Cardiac septum (tissue), 1 donor: ENCODE data around the gene KPNA6. TPM values are rescaled to one million over a fixed set of nuclear protein-coding genes. Genes with fewer than 3 reads are reported as not detected.
A peak's percentile ranks its signal among the peaks of the same experiment; 100 is the strongest.
"Not testable (repeated sequence)": the region's sequence is repeated elsewhere in the genome, so short reads cannot be mapped to it uniquely, and the experiment has no call there.

ENCODE experiments used
- DNase-seq: peaks from one replicate; pipeline ENCODE4 v3.0.0-alpha.2; 2020; ENCODE audit warnings: low spot score
- intact Hi-C: fragments of 100-400 bp; cut with DNase I; formaldehyde crosslinking; loops from one replicate; pipeline ENCODE4 v1.14.0; 2022
- total RNA-seq: library from RNA; stranded (reverse); fragmentation: NEBNext Ultra II Directional; extraction: Animal tissue kit (Norgen Biotek cat#: 25700); gene quantifications from one replicate; pipeline ENCODE4 v1.2.1, GENCODE V29; 2021
- donor health status: DM: no; HTN: no; CAD: no.

Gene KPNA6
- total RNA-seq, 1 donor from 2014 or later: 81.4 TPM

DNA sequence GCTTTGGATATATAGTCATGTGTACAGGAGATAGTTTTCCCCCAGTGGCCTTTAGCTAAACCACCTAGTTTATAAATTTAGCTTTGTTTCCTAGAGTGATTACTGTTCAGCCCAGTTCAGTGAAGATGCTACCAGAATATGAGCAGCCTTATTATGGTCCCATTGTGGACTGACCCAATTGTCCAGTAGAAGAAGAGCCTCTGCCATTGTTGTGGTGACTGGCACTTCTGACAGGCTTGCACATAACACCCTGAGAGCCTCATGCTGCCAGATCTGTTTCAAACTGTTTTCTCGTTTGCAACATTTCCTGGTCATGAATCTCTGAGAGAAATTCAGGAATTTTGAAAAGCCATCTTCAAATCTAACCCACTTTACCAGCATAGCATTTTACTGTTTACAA, 20.6 kb downstream of the KPNA6 start:
- DNase-seq: no peak
- intact Hi-C loops: no loop called here

DNA sequence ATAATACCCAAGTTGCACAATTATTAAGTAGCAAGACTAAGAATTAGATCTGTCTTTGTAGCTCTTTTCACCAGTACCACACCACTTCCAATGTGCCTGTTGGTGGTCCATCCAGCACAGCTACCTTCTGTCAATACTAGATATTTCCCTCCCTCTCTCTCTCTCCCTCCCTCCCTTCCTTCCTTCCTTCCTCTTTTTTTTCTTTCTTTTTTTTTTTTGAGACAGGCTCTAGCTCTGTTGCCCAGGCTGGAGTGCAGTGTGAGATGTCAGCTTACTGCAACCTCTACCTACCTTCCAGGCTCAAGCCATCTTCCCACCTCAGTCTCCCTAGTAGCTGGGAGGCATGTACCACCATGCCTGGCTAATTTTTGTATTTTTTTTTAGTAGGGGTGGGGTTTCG, 21.1 kb downstream of the KPNA6 start:
- intact Hi-C loops: no loop called here
- DNase-seq: no peak

DNA sequence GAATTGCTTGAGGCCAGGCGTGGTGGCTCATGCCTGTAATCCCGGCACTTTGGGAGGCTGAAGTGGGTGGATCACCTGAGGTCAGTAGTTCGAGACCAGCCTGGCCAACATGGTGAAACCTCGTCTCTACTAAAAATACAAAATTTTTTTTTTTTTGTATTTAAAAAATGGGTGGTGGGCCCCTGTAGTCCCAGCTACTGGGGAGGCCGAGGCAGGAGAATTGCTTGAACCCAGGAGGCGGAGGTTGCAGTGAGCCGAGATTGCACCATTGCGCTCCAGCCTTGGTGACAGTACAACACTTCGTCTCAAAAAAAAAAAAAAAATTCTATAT, 26.1 kb downstream of the KPNA6 start:
- DNase-seq, intact Hi-C loops: not testable (repeated sequence)

DNA sequence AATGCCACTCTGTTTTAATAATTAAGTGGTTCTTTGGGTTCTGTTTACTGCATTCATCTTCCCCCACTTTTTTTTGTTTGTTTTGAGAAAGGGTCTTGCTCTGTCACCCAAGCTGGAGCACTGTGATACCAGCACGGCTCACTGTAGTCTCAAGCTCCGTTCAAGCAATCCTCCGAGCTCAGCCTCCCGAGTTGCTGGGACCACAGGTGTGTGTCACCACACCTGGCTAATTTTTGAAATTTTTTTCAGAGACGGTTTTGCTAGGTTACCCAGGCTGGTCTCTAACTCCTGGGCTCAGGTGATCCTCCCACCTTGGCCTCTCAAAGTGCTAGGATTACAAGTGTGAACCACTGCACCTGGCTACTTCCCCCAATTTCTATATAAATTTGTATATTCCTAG, 29.3 kb downstream of the KPNA6 start:
- no peak for DNase-seq
- intact Hi-C loops: no loop called here

DNA sequence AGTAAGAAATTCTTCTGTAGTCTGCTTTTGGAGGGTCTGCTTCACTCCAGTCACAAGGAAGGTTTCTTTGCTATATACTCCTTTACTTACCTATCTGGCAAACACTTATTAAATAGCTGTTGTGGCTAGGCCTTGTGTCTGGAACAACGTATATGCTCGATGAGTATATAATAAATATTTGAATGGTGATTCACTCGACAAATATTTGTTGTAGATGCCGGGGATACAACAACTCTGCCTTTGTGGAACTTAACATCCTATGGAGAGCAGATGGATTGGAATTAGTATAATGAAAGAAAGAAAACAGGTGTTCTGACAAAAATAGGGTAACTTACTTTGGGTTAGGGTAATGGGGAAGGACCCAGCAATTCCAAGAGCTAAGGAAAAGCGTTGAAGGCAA, 31.1 kb downstream of the KPNA6 start:
- intact Hi-C loops: no loop called here
- no peak for DNase-seq

DNA sequence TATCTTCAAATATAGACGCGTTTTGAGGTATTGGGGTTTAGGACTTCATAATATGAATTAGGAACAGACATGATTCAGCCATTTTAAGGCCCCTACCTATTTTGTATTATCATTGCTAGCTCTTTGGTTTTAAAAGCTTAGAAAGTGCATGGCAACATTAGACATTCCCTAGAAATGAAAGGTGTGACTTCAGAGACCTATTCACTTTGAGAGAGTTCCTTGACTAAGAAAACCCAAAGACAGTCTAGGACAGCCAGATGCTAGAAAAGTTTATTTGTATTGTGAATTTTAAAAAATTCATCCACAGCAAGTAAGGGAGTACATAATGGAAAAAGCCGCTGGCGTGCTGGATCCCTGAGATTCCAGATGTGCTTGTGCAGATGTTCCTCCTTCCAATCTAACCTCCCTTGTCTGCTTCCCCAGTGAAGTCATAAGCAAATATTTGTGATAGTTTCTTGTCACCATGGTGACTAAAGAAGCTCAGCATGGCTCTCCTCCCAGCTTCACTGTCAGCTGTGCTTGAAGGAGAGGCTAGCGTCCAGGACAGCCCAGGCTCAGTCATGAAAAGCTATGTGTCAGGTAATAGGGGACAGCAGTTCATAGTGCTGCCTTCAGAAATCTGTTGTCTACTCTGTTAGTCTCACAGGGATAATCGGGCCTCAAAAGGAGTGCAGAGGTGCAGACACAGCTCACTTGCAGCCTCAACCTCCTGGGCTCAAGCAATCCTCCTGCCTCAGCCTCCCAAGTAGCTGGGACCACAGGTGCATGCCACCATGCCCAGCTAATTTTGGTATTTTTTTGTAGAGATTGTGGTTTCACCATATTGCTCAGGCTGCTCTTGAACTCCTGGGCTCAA, 34.8 kb downstream of the KPNA6 start:
- no peak for DNase-seq
- intact Hi-C loops: no loop called here

DNA sequence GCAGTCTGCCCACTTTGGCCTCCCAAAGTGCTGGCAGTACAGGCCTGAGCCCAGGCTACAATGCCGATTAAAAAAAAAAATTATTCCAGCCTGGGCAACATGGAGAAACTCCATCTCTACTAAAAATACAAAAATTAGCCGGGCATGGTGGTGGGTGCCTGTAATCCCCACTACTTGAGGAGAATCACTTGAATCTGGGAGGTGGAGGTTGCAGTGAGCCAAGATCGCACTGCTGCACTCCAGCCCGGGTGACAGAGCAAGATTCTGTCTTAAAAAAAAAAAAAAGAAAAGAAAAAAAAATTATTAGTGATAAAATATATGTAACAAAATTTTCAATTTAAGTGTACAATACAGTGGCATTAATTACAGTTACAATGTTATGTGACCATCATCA, 35.4 kb downstream of the KPNA6 start:
- DNase-seq: not testable (repeated sequence)

DNA sequence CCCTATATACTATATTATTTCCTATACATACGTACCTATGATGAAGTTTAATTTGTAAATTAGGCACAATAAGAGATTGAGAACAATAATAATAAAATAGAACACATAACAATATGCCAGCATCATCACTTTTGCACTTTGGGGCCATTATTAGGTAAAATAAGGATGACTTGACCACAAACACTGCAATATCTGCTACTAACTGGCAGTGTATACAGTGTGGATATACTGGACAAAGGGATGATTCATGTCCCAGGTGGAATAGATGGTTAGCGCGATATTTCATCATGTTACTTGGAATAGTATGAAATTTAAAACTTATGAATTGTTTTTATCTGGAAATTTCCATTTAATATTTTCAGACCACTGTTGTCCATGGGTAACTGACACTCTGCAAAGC, 36.2 kb downstream of the KPNA6 start:
- intact Hi-C loops: no loop called here
- DNase-seq: no peak

More for the DNA sequence above, 35.4 kb downstream of the KPNA6 start:
- intact Hi-C loops: not testable (repeated sequence)

DNA sequence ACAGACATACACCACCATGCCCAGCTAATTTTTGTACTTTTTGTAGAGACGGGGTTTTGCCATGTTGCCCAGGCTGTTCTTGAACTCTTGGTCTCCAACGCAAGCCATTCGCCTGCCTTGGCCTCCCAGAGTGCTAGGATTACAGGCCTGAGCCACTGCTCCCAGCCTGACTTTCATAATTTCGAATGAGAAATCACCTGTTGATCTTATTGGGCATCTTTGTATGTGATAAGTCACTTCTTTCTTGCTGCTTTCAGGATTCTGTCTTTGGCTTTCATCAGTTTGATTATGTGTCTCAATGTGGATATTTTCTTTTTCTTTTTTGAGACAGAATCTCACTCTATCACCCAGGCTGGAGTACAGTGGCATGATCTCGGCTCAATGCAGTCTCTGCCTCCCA, 39.9 kb downstream of the KPNA6 start:
- DNase-seq, intact Hi-C loops: not testable (repeated sequence)

DNA sequence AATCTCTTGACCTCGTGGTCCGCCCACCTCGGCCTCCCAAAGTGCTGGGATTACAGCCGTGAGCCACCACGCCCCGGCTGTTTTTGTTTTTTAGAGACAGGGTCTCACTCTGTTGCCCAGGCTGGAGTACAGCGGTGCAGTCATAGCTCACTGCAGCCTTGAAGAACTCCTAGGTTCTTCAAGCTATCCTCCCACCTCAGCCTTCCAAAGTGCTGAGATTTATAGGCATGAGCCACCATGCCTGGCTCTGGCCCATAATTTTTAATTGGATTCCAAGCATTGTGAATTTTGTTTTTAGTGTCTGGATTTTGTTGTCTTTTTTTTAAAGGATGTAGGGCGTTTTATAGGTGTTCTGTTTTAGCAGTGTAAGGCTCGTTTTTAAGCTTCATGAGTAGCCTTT, 43.0 kb downstream of the KPNA6 start:
- no peak for DNase-seq
- intact Hi-C loops: no loop called here

DNA sequence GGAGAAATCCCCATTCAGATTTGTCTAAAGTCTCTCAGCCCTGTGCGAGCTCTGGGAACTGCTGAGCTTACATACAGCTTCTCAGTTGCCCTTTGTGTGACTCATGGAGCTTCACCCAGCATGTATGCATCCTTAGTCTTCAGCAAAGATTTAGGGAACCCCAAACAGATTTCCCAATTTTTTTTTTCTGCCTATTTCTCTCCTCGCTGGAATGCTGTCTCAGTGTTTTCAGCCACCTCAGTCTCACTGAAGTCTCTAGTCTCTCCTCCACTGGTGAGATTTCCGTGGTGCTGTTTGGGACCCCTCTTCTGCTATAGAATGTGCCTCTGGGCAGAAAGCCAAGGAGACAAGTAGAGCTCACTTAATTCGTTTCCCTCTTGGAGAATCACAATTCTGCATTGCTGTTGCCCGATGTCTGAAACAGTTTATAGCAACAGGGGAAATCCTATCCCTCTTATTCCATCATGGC, 43.5 kb downstream of the KPNA6 start:
- no peak for DNase-seq
- intact Hi-C loops: no loop called here

DNA sequence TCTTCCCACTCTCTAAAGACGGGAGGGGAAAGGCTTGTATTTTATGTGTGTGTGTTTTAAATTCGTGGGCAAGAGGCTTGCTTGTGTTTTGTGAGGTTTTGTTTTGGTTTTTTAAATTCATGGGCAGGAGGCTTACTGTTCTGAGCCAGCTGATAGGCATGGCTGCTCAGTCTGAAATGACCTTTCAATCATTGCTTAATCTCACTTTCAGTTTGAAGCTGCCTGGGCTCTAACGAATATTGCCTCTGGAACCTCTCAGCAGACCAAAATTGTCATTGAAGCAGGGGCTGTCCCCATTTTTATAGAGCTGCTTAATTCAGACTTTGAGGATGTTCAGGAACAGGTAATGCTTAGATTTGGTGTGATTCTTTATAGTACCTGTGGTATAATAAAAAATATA, 51.3 kb downstream of the KPNA6 start:
- intact Hi-C loops: no loop called here
- no peak for DNase-seq

DNA sequence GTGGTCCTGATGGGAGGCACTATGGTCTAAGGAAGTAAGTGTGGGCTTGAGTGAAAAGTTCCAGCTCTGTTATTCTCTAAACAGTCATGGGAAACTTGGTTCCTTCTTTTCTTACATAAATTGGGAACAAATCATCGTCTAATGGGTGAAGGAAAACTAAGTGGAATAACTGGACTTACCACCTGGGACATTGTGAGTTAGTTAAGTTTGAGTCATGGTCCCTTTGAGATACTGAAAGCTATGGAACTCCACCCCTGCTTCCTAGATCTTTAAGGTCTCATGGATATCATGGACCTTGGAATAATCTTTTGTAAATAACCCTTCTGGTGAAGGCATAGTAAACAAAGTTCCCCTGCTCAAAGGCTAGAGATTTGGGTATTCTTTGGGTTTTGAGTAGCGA, 55.5 kb downstream of the KPNA6 start:
- intact Hi-C loops: no loop called here
- no peak for DNase-seq

DNA sequence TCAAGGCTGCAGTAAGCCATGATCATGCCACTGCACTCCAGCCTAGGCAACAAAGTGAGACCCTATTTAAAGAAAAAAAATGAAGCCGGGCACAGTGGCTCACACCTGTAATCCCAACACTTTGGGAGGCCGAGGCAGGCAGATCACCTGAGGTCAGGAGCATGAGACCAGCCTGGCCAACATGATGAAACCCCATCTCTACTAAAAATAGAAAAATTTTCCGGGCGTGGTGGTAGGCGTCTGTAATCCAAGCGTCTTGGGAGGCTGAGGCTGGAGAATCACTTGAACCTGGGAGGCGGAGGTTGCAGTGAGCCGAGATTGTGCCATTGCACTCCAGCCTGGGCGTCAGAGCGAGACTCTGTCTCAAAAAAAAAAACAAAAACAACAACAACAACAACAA, 57.8 kb downstream of the KPNA6 start:
- not testable (repeated sequence) for DNase-seq

DNA sequence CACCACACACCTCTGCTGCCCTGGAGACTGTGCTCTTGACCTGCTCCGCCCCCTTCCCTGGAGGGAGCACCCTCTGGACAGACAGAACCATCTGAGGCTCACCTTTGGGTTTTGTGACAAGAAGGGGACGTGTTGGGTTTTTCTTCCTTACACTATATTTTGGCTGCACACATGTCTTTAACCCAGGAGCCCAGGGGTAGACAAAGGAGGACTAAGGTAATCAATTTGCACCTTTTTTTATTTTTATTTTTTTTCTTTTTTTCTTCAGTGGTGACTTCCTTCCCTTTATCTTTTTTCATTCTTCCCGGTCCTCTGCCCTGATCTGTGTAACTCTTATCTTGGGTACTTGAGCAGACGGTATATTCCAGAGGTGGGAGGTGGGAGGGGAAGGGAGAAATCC, 63.1 kb downstream of the KPNA6 start:
- no peak for DNase-seq
- intact Hi-C loops: no loop called here

More for the DNA sequence above, 57.8 kb downstream of the KPNA6 start:
- intact Hi-C loops: not testable (repeated sequence)

DNA sequence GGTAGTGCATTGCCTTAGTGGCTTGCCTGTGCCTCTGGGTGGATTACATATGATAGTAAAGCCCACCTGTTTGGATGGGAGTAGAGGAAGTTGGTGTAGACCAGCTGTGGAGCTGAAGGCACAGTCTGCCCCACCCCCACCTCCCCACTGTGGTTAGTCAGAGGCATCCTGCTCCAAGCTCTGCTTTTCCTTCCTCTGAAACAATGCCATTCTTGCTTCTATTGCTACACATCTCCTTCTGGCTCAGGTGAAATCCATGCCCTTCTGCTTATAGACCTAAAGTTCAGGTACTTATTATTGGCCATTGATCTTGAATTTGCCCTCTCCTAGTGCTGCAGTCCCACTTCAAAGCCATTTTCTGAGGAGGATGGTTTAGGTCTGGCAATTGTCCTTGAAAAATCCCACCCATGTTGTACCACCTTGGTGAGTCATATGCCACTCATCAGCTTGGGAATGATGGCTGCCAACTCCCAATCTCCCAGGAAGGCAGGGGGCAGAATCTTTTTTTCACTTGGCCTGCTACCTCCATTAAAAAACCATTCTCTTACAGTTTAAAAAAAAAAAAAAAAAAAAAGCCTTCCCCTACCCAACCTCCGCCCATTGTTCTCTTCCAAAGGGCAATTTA, 64.9 kb downstream of the KPNA6 start:
- intact Hi-C loops: no loop called here
- no peak for DNase-seq

DNA sequence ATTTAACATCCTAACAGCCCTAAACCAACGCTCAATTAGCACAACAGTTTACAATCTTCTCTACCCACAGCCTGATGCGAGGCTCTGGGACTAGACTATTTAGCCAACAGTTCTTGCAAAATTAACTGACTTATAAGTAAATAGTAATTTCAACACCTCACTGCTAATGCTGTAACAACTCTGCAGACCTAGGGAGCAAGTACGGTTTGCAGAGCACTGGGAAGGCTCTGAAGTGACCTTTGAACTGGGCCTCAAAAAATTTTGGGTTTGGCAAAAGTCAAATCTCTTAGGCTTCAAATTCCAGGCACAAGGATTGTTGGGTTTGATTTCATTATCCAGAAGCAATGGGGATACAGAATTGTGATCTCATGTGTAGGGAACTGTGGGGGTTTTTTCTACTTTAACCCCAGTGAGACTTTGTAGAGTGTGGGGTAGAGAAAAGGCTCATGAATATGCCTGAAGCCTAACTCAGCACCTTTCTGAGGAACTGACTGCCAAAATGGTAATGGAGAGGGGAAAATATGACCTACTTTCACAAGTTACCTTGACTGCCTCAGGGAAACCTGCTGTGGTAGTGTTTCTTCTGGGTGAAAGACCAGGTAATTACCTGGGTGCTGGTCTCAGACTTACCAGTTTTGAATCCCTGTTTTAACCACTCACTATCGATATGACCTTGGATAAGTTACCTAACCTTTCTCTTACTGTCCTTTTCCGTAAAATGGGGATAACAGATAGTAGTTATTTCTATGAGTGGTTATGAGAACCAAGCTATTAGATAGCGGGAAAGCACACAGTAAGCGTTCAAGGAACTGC, 70.7 kb downstream of the KPNA6 start:
- DNase-seq: no peak
- intact Hi-C loops: loop anchor here (5.0 kb wide), 1 partner anchor 71 kb away; the partner anchor contains the start of gene KPNA6

DNA sequence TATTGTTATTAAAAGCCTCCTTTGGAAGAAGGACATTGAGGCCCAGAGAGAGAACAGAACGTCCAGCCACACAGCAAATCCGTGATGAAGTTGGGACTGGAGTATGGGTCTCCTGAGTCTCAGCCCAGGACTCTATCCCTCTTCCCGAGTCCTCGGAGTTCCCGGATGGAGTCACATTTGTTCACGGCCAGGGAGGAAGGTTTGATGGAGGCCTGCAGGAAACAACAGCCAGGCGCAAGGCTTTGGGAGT, 71.3 kb downstream of the KPNA6 start:
- intact Hi-C loops: loop anchor here (5.0 kb wide), 1 partner anchor 72 kb away; the partner anchor contains the start of gene KPNA6

DNA sequence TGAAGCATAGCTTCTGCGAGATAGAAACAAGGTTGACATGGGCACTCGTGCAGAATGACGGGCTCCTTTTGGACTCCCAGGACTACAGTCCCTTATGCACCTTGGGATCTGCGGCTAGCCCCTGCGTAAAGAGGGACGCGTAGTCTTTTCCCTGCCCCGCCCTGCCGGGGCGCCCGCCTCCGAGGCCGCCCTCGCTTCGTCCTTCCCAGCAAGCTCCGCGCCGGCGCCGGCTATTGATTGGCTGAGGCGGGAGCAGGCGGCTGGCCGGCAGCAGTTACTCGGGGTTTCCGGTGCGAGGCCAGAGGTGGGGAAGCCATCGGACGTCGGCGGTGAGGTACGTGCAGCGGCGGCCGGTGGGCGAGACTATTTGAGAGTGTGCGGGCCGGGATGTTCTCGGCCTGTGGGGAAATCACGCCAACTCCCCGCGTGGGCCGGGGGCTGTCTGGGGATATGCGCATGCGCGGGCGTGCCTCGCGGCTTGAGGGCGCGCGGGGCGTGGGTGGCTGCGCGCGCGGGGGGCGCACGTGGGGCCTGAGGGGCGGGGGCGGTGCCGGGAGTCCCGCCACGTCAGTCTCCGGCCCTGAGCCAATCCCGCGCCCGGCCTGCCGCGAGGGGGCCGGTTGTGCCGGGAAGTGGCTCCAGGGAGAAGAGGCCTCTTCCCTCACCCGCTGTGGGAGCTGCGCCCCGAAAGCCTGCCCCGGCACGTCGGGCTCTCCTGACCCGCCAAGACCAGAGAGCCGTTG, 71.8 kb downstream of the KPNA6 start, which contains the start of gene TXLNA:
TSS of gene TXLNA (plus strand) at position 233 of the 743 bp plus-strand sequence. CDS start 671 bp downstream, outside the sequence.
- DNase-seq: peak; percentile 98
- intact Hi-C loops: loop anchor here (5.0 kb wide), 1 partner anchor 72 kb away; the partner anchor contains the start of gene KPNA6

More for the DNA sequence above, 71.3 kb downstream of the KPNA6 start:
- DNase-seq: no peak
